DOHH2 (cell line): ENCODE results near the gene GOLGA8A.
"Not testable (repeated sequence)": the region's sequence is repeated elsewhere in the genome, so short reads cannot be mapped to it uniquely, and the experiment has no call there.

ENCODE experiments used
- EZH2phosphoT487 ChIP-seq: fragments of 200-600 bp; sonication (generic); IDR thresholded peaks from 2 replicates; pipeline ENCODE4 v1.6.1; 2017; ENCODE audit warnings: borderline replicate concordance, mild to moderate bottlenecking, antibody characterized with exemption, low read length, moderate library complexity, mixed read lengths
- TF ChIP-seq, protein P1 (sequence below): fragments of 200-600 bp; sonication (generic); IDR thresholded peaks from one replicate; pipeline ENCODE4 v1.5.1; 2014; ENCODE audit warnings: antibody characterized with exemption, mild to moderate bottlenecking, low read depth, low read length; ENCODE audit not compliant: poor library complexity, severe bottlenecking

- TF ChIP-seq, protein P1, sequence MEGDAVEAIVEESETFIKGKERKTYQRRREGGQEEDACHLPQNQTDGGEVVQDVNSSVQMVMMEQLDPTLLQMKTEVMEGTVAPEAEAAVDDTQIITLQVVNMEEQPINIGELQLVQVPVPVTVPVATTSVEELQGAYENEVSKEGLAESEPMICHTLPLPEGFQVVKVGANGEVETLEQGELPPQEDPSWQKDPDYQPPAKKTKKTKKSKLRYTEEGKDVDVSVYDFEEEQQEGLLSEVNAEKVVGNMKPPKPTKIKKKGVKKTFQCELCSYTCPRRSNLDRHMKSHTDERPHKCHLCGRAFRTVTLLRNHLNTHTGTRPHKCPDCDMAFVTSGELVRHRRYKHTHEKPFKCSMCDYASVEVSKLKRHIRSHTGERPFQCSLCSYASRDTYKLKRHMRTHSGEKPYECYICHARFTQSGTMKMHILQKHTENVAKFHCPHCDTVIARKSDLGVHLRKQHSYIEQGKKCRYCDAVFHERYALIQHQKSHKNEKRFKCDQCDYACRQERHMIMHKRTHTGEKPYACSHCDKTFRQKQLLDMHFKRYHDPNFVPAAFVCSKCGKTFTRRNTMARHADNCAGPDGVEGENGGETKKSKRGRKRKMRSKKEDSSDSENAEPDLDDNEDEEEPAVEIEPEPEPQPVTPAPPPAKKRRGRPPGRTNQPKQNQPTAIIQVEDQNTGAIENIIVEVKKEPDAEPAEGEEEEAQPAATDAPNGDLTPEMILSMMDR: not testable (repeated sequence)
- not testable (repeated sequence) for TF ChIP-seq EZH2phosphoT487
Observed at GRCh38 chr15:34430642-34431041, 7.0 kb downstream of the GOLGA8A start.
